ENCODE data around the gene ZDHHC5. TPM values are rescaled to one million over a fixed set of nuclear protein-coding genes. Genes with fewer than 3 reads are reported as not detected.

The ZDHHC5 gene
- total RNA-seq, 1 experiment from 2014 or later: 51.6 TPM

GRCh38 chr11:57645689-57646085 lies 22.2 kb upstream of the ZDHHC5 start:
- Mint-ChIP-seq H3K4me1 (peaks cover 95% of the 10 kb centered on the region), H3K36me3 (peaks cover 30% of the 10 kb centered on the region), H3K9me3 (no peaks in the 10 kb centered on the region), H3K27ac (peak overlapping the region; percentile 92), H3K27me3 (ENCODE audit: low read depth) (peaks cover 20% of the 10 kb centered on the region), H3K4me3 (peak overlapping the region; percentile 80)
- ATAC-seq (peak; percentile 3), DNase-seq (ENCODE audit: low spot score) (peak; percentile 37)
- TF ChIP-seq ATF1 (CRISPR knock-in tag; IDR thresholded peaks at IDR 0.05): 0 out of 2 replicates have a peak, but pooled peaks have one; percentile 50
- TF ChIP-seq PRRX2 (CRISPR knock-in tag; IDR thresholded peaks at IDR 0.05): no peak
- TF ChIP-seq FOXP1 (CRISPR knock-in tag; IDR thresholded peaks at IDR 0.05; ENCODE audit: borderline replicate concordance): 0 out of 2 replicates have a peak, but pooled peaks have one; percentile 55
- 0 out of 2 replicates have a peak, but pooled peaks have one; percentile 33 for TF ChIP-seq TP53 (CRISPR knock-in tag; IDR thresholded peaks at IDR 0.05)
- no peak for TF ChIP-seq ATF6 (CRISPR knock-in tag; IDR thresholded peaks at IDR 0.05)
- TF ChIP-seq ZNF263 (CRISPR knock-in tag; IDR thresholded peaks at IDR 0.05; ENCODE audit: low read depth): no peak
- TF ChIP-seq NFE2L1 (CRISPR knock-in tag; IDR thresholded peaks at IDR 0.05): peak; percentile 26; the same call in 1 of the 2 replicates
- 0 out of 2 replicates have a peak, but pooled peaks have one; percentile 22 for TF ChIP-seq ETV6 (CRISPR knock-in tag; IDR thresholded peaks at IDR 0.05)
- TF ChIP-seq ZNF138 (CRISPR knock-in tag; conservative IDR thresholded peaks at IDR 0.05): peak; percentile 58; the same call in 1 of the 2 replicates
- no peak for TF ChIP-seq GRHL2 (CRISPR knock-in tag; IDR thresholded peaks at IDR 0.05; ENCODE audit: insufficient replicate concordance, severe bottlenecking)
- no peak for TF ChIP-seq TEAD1 (CRISPR knock-in tag; IDR thresholded peaks at IDR 0.05)
- 0 out of 2 replicates have a peak, but pooled peaks have one; percentile 39 for TF ChIP-seq CREM (CRISPR knock-in tag; IDR thresholded peaks at IDR 0.05)
- no peak for TF ChIP-seq ZNF512 (CRISPR knock-in tag; IDR thresholded peaks at IDR 0.05; ENCODE audit: borderline replicate concordance)
- no peak for TF ChIP-seq SOX15 (CRISPR knock-in tag; IDR thresholded peaks at IDR 0.05)
- no peak for TF ChIP-seq TEAD4 (CRISPR knock-in tag; IDR thresholded peaks at IDR 0.05)
- TF ChIP-seq, protein P1, sequence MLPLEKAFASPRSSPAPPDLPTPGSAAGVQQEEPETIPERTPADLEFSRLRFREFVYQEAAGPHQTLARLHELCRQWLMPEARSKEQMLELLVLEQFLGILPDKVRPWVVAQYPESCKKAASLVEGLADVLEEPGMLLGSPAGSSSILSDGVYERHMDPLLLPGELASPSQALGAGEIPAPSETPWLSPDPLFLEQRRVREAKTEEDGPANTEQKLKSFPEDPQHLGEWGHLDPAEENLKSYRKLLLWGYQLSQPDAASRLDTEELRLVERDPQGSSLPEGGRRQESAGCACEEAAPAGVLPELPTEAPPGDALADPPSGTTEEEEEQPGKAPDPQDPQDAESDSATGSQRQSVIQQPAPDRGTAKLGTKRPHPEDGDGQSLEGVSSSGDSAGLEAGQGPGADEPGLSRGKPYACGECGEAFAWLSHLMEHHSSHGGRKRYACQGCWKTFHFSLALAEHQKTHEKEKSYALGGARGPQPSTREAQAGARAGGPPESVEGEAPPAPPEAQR (CRISPR knock-in tag; IDR thresholded peaks at IDR 0.05): no peak
- 0 out of 2 replicates have a peak, but pooled peaks have one; percentile 25 for TF ChIP-seq SP1 (CRISPR knock-in tag; conservative IDR thresholded peaks at IDR 0.05)
- TF ChIP-seq MXD4 (CRISPR knock-in tag; IDR thresholded peaks at IDR 0.05; ENCODE audit: borderline replicate concordance): no peak
- no peak for TF ChIP-seq IRF1 (CRISPR knock-in tag; IDR thresholded peaks at IDR 0.05)
- no peak for TF ChIP-seq HMGA2 (CRISPR knock-in tag; IDR thresholded peaks at IDR 0.05)
- CTCF ChIA-PET: interaction anchor here (1.3 to 7.6 kb wide), 13 partner anchors 11 to 266 kb away, joined by 4 to 363 read pairs (median 13); partner anchors contain the start of genes CLP1, RTN4RL2, SERPING1 and SMTNL1
- POLR2A ChIA-PET: interaction anchor here (1.0 to 4.2 kb wide), 5 partner anchors 48 to 119 kb away, joined by 3 to 33 read pairs (median 21); partner anchors contain the start of genes SERPING1 and UBE2L6

Measured in WTC11 (cell line).